Omental fat pad (tissue), 4 donors: ENCODE measurements around the gene AKR1B15. TPM values are rescaled to one million over a fixed set of nuclear protein-coding genes. Genes with fewer than 3 reads are reported as not detected.
"Not testable (repeated sequence)": the region's sequence is repeated elsewhere in the genome, so short reads cannot be mapped to it uniquely, and the experiment has no call there.

ENCODE experiments used
- ATAC-seq: fragments of 150-250 bp; one replicate; pipeline ENCODE4 v1.9.1; 2016; ENCODE audit warnings: mild to moderate bottlenecking, moderate library complexity; ENCODE audit not compliant: low FRiP score
- DNase-seq: peaks from one replicate; pipeline ENCODE4 v3.0.0-alpha.2; 2019; ENCODE audit warnings: low spot score
- total RNA-seq, 4 donors: library from RNA; depleted of rRNA; stranded (reverse); fragments of >200 nt; gene quantifications; one replicate each; pipeline ENCODE4 v1.1.0, GENCODE V29; 2016
- TF ChIP-seq, protein P1 (sequence below), 3 donors: fragments of 450-650 bp; IDR thresholded peaks; one replicate each; pipeline ENCODE4 v1.5.1; 2016 to 2017; ENCODE audit warnings: antibody characterized with exemption in 3 of 3, mild to moderate bottlenecking in 3 of 3, moderate library complexity in 2 of 3

AKR1B15 gene
- total RNA-seq, 4 donors from 2014 or later, result not detected

DNA sequence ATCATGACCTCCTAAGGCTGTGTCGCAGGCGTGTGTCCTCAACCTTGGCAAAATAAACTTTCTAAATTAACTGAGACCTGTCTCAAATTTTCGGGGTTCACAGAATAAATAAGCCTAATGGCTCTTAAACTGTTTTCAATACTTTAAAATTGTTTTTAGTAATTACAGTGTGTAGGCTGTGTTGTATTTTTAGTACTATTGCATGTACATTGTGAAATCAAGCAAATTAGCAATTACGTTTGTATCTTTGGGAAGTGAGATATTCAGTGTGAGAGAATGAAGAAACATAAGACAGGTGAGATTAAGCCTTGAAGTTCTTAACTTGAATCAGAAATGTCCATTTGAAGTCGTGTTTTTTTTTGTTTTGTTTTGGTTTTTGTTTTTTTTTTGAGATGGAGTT is 26.3 kb upstream of the AKR1B15 start:
- DNase-seq, result no peak
- no peak for ATAC-seq
- TF ChIP-seq, protein P1, sequence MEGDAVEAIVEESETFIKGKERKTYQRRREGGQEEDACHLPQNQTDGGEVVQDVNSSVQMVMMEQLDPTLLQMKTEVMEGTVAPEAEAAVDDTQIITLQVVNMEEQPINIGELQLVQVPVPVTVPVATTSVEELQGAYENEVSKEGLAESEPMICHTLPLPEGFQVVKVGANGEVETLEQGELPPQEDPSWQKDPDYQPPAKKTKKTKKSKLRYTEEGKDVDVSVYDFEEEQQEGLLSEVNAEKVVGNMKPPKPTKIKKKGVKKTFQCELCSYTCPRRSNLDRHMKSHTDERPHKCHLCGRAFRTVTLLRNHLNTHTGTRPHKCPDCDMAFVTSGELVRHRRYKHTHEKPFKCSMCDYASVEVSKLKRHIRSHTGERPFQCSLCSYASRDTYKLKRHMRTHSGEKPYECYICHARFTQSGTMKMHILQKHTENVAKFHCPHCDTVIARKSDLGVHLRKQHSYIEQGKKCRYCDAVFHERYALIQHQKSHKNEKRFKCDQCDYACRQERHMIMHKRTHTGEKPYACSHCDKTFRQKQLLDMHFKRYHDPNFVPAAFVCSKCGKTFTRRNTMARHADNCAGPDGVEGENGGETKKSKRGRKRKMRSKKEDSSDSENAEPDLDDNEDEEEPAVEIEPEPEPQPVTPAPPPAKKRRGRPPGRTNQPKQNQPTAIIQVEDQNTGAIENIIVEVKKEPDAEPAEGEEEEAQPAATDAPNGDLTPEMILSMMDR (IDR thresholded peaks at IDR 0.05), result no peak

DNA sequence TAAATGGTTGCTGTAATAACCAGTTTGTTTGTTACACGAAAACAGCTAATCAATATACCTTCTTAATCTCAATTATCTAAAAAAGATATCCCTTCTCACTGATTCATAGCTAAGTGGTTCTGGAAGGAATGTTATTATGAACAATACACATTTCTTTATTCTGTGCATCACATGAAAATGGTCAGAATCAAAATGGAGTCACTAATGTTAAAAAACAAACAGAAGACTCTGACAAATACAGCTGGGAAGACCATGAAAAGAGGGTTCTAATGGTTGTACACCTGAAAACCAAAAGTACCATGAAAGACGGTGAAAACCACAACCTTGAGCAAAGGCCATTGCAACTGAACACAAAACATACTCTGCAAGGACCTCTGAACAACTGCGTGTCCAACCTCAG is 23.5 kb upstream of the AKR1B15 start:
- DNase-seq, ATAC-seq: not testable (repeated sequence)

DNA sequence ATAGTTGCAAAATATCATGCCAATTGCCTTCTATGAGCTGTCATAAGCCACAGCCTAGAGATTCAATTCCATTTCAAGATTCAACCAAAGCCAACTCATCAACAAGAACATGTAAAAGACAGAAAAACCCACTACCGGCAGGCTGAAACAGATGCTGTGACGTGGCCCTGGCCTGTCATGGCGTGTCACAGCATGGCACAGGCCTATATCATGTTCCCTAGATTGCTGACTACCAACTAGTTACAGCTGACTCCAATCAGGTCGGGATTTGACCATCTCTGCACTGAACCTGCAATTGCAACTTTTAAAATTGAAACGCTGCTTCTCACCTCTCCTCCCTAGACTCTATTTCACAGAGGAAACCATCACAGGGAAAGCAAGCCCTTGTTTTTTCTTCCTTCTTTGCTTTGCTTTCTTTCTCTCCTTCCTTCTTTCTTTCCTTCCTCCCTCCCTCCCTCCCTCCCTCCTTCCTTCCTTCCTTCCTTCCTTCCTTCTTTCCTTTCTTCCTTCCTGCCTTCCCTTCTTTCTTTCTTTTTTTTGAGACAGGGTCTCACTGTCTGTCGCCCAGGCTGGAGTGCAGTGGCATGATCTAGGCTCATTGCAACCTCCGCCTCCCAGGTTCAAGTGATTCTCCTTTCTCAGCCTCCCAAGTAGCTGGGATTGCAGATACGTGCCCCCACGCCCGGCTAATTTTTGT is 22.2 kb upstream of the AKR1B15 start:
- not testable (repeated sequence) for ATAC-seq, DNase-seq

DNA sequence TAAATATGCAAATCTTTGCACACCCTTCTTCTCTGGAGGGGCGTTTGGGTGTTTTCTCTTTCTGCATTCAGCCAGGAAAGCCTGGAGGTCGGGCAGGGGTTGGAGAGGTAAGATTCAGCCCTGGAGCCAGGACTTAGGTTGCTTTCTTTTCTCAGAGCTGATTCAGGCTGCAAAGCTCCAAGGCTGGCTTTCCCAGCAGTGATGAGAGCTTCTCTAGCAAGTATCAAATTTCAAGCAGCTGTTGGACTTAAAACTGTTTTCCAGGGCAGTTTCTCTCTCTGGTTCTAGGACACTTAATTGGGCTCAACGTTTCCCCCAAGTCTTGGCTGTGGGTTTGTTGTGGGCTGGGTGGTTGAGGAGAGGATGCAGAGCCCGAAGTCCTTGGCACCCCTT is 20.9 kb upstream of the AKR1B15 start:
- ATAC-seq (no peak), DNase-seq (no peak)
- TF ChIP-seq, protein P1 (IDR thresholded peaks at IDR 0.05), result no peak

GRCh38 chr7:134528749-134529148 is 20.2 kb upstream of the AKR1B15 start:
- TF ChIP-seq, protein P1 (IDR thresholded peaks at IDR 0.05), result no peak
- DNase-seq, result no peak
- ATAC-seq, result no peak

DNA sequence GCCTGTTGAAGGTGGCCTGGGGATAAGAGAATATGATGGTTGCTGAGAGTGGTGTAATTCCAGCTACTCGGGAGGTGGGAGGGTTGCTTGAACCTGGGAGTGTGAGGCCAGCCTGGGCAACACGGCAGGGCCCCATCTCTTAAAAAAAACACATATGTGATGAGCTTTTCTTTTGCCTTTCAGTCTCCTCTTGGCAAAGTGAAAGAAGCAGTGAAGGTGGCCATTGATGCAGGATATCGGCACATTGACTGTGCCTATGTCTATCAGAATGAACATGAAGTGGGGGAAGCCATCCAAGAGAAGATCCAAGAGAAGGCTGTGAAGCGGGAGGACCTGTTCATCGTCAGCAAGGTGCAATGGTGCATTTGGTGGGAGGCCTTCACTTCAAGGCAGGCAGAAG is 18.4 kb upstream of the AKR1B15 start:
- no peak for DNase-seq
- ATAC-seq, result no peak
- TF ChIP-seq, protein P1 (IDR thresholded peaks at IDR 0.05), result no peak

DNA sequence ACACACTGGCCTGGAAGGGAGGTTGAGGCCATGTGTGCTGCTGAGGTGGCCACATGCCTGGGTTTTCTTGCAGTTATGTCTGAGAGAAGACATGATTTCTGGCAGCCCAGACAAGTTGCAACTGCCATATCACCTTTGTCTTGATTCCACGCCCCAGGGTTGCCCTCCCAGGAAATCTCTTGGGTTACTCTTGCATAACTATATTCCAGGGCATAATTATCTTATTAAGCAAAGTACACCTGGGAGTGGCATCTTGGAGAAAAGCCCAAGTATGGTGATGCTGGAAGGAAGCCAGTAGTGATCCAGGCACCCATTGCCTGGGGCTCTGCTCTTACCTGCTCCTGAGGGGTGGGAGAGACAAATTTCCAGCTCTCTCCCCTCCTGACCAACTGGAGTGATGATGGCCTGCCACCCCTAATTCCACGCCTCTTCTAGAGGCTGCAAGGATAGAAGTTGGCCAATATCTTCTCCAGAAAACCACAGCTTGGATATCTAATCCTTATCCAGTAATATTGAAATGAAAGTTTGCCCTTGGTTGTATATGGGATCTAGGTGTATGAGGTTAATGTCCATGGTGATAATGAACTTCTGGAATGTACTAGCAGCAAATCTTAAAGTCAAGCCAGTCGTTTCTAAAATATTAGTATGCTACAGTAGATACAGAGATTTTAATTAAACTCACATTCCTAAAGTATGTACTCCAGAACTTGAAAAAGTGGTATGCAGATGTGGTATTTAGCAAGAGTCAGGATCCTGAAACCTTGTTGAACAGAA is 16.5 kb upstream of the AKR1B15 start:
- TF ChIP-seq, protein P1 (IDR thresholded peaks at IDR 0.05), result no peak
- DNase-seq (no peak), ATAC-seq (no peak)

DNA sequence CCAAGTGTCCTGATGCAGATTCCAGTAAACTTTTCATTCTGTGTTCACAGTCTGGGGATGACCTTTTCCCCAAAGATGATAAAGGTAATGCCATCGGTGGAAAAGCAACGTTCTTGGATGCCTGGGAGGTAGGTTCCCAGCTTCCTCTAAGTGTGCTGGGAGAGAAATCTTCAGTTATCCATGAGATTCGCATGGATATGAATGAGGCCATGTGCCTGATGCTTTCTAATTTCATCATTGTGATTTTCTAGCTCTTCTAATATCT is 16.0 kb upstream of the AKR1B15 start:
- DNase-seq (no peak), ATAC-seq (no peak)
- TF ChIP-seq, protein P1 (IDR thresholded peaks at IDR 0.05), result no peak
